Measurements from ENCODE around the gene ASAP2.

The ASAP2 gene

GRCh38 chr2:9205963-9206948, at the start of gene ASAP2:
Gene ASAP2, plus strand, starts transcription at chr2:9206812. Its CDS starts 293 bp downstream, at chr2:9207105.
- DNase-seq = peak; percentile 74

DNA sequence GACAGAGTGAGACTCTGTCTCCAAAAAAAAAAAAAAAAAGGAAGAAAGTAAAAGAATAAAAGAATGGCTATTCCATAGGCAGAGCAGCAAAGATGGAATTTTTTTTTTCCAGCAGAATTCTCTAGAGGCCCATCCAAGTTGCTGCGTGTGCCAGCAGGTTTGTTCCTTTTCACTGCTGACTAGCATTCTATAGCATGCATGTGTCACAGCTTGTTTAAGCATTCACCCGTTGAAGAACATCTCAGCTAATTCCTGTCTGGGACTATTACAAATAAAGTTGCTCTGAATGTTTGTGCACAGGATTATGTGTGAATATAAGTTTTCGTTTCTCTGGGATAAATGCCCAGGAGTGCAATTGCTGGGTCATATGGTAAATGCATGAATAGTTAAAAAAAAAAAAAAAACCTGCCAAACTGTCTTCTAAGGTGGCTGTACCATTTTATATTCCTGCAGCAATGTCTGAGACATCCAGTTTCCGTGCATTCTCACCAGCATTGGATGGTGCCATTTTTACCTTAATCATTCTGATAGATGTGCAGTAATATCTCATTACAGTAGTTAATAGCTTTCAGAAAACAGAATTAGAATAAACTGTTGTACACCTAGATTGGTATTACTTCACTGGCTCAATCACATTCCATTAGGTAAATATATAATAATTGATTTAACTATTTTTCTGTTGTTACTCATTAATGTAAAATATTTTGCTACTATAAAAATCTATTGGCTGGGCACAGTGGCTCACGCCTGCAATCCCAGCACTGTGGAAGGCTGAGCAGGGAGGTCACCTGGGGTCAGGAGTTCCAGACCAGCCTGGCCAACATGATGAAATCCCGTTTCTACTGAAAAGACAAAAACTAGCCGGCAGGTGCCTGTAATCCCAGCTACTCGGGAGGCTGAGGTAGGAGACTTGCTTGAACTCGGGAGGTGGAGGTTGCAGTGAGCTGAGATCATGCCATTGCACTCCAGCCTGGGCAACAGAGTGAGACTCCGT, 47.5 kb upstream of the ASAP2 start:
- DNase-seq = no peak

GRCh38 chr2:9160732-9161131, 45.9 kb upstream of the ASAP2 start:
- no peak for DNase-seq

GRCh38 chr2:9162841-9163240, 43.8 kb upstream of the ASAP2 start:
- no peak for DNase-seq

GRCh38 chr2:9163306-9164111, 43.1 kb upstream of the ASAP2 start:
- DNase-seq = no peak

DNA sequence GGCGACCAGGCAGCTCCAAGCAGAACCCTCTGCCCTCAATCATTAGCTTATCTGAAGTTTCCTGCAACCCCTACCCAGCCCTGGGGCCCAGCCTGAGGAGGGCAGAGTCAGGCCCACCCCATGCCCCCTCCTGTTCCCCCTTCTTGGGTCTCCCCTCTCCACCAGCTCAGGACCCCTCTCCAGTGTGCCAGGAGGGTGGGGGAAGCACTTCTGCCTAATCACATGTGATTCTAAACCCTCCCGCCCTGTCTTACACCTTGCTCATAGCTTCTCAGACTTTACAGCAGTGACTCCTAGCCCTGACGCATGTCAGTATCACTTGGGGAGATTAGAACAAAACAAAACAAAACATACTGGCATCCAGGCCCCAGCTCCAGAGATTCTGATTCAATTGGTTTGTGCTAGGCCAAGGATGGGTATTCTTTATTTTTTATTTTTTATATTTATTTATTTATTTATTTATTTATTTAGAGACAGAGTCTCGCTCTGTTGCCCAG, 42.5 kb upstream of the ASAP2 start:
- DNase-seq = no peak

GRCh38 chr2:9165625-9166024, 41.0 kb upstream of the ASAP2 start:
- no peak for DNase-seq

GRCh38 chr2:9166579-9167377, 39.8 kb upstream of the ASAP2 start:
- no peak for DNase-seq

GRCh38 chr2:9167718-9168657, 38.6 kb upstream of the ASAP2 start:
- peak; percentile 45 for DNase-seq

DNA sequence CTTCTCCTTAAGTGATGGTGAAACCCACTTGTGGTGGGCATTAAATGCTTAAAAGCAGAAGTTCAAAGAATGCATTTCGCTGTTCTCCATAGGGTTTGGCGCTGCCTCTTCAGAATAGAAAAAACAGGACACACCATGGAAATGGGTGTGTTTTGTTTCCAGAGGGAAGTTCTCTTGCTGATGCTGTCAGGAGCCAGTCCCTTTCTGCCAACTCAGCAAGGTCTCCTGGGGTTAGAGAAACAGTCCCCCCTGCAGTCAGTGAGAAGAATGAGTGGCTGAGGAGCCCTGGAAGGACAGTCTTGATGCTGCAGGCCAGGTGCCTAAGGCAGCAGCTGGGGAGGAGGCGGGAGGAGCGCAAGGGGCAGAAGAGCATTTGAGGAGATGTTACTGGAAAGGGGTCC, 37.8 kb upstream of the ASAP2 start:
- DNase-seq = no peak

DNA sequence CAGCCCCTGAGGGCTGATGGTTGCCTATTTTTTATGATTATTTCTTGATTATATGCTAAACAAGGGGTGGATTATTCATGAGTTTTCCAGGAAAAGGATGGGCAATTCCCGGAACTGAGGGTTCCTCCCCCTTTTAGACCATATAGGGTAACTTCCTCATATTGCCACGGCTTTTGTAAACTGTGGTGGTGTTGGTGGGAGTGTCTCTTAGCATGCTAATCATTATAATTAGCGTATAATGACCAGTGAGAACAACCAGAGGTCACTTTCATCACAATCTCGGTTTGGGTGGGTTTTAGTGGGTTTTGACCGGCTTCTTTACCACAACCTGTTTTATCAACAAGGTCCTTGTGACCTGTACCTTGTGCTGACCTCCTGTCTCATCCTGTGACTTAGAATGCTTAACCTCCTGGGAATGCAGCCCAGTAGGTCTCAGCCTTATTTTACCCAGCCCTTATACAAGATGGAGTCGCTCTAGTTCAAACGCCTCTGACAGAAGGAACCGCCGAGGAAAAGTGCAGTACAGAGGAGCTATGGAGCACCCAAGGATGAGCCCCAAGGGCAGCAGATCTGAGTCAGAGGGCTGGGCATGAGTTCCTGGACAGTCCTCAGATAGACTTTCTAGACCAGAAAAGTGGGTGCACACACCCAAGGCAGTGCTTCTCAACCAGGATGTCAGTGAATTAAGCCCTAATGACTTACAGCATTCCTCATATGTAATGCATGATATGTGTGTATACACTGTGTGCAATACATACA, 37.1 kb upstream of the ASAP2 start:
- DNase-seq = no peak

GRCh38 chr2:9170458-9171130, 36.0 kb upstream of the ASAP2 start:
- no peak for DNase-seq

- DNase-seq = no peak
These were observed 31.7 kb upstream of the ASAP2 start for GRCh38 chr2:9174771-9175437.

DNA sequence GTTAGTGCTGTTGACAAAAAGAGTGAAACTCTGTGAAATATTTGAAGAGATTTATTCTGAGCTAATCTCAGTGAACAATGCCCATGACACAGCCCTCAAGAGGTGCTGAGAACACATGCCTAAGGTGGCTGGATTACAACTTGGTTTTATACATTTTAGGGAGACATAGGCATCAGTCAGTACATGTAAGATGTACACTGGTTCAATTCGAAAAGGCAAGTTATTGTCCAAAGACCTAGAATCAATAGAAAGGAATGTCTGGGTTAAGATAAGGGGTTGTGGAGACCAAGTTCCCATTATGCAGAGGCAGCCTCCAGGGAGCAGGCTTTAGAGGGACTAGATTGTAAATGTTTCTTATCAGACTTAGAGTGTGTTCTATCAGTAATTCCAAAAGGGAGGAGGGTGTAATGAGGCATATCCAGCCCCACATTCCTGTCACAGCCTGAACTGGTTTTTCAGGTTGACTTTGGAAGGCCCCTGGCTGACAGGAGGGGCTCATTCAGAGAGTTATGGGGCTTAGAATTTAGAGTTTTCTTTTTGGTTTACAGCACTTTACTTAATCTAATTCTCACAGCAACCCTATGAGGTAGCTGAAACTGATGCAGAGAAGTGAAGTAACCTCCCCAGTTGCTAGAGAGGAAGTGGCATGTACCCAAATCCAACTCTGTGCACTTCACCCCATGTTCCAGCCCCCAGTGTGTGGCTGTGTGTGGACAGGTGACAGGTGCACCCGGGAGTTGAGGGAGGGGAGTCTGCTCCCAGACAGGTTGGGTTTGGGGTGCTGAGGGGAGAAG, 28.3 kb upstream of the ASAP2 start:
- no peak for DNase-seq

- peak; percentile 73 for DNase-seq
These were observed 27.6 kb upstream of the ASAP2 start for GRCh38 chr2:9178904-9179571.

DNA sequence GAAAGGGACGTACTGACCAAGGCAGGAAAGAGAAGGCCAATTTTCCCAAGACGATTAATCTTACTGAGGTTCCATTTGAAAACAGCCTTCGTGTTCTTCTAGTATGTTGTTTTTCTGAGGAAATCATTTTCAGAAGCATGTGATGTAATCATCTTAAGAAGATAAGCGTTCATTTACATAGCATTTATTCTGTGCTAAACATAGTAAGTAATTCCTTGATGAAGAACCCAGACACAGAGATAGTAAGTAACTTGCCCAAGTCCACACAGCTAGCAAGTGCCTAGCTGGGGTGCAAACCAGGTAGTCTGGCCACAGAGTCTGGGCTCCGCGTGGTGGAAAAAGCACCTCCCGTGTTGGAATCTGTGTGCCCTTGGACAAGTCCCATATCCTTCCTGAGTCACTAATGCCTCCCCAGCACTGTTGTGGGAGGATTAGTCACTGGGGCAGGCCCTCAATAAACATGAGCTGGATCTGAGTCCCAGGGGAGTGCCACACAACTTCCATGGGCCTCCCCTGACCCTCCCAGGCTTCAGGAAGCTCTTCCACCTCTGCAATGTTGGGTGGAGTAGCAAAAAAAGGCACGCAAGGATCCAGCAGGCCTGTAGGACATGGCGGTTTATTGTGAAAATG, 26.9 kb upstream of the ASAP2 start:
- DNase-seq = no peak

Data from NCI-H774 (cell line).